ENCODE results near the gene RNF19B. TPM values are rescaled to one million over a fixed set of nuclear protein-coding genes. Genes with fewer than 3 reads are reported as not detected.

RNF19B gene
- total RNA-seq, 4 donors from 2014 or later = 13.9 to 22.9 (median 17.2) TPM

DNA sequence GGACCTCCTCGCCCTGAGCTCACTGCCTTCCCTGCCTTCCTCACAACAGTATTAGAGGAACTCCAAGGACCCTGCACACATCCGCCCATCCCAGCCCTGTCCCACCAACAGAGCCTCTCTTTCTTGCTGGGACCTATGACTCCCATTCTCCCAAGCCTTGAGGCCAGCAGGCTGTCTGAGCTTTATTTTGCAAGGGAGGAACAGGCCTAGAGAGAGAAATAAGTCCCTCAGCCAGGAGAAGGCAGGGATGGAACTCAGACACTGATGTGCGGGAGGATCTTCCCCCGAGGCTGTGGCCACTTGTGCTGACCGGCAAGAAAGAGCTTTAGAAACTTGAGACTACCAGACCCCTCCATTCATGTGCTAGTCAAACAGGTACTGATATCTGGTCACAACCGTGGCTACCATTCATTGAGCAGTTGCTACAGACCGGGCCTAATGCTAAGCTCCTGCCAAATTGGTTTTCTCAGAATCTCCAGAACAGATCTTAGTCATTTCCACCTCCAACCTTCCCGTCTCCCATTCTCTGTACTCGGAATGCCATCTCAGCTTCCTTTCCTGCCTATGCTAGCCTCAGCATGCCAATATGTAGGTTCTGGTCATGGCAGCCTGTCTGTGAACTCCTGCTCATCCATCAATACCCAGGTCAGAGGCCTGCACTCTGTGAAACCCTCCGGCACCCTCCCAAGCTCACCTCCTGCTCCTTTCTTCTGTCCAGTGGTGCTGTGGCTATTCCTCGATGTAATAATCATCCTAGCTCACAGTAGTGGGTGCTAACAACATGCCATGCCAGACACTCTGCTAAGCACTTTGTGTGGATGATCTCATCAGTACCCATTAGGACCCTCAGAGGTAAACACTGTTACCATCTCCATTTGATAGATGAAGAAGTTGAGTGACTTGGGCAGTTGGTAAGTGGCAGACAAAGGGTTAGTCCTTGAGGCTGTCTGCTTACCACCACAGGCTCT is 67.2 kb downstream of the RNF19B start:
- no peak for DNase-seq (ENCODE audit: low spot score in 2 of 2)
- TF ChIP-seq POLR2A (IDR thresholded peaks at IDR 0.05) (no peak), EP300 (IDR thresholded peaks at IDR 0.05) (no peak)
- TF ChIP-seq, protein P1, sequence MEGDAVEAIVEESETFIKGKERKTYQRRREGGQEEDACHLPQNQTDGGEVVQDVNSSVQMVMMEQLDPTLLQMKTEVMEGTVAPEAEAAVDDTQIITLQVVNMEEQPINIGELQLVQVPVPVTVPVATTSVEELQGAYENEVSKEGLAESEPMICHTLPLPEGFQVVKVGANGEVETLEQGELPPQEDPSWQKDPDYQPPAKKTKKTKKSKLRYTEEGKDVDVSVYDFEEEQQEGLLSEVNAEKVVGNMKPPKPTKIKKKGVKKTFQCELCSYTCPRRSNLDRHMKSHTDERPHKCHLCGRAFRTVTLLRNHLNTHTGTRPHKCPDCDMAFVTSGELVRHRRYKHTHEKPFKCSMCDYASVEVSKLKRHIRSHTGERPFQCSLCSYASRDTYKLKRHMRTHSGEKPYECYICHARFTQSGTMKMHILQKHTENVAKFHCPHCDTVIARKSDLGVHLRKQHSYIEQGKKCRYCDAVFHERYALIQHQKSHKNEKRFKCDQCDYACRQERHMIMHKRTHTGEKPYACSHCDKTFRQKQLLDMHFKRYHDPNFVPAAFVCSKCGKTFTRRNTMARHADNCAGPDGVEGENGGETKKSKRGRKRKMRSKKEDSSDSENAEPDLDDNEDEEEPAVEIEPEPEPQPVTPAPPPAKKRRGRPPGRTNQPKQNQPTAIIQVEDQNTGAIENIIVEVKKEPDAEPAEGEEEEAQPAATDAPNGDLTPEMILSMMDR (IDR thresholded peaks at IDR 0.05) = no peak
- 65 to 78% methylated on average over 10 to 11 of the region's 11 CpGs for WGBS, 2 donors
- H3K4me3 ChIP-seq = no peak overlapping the region
- no peaks in the 10 kb centered on the region for H3K36me3 ChIP-seq
- H3K27me3 ChIP-seq = peaks cover 0 to 36% of the 10 kb centered on the region in 2 donors
- no peak overlapping the region for H3K27ac ChIP-seq
- peaks cover 0 to 32% (median 6%) of the 10 kb centered on the region in 4 donors for H3K4me1 ChIP-seq
- no peaks in the 10 kb centered on the region for H3K9me3 ChIP-seq

DNA sequence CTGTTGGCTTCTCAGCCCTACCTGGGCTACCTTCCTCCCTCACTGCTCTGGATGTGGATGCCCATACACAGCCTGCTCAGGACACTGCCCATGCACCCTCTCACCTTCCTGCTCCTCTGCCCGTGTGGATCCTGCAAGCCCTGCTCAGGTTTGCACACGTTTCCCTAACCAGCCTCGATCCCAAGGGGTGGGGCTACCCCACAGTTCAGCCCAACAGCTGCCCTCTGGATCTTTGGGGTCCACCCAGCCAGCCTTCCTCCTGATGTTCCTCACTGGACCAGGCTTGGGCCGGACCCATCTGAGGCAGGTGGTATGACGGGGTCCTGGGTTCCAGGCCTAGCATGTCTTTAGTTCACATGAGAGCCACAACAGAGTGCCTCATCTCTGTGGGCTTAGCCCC is 68.2 kb downstream of the RNF19B start:
- DNase-seq (ENCODE audit: low spot score in 2 of 2) = no peak

DNA sequence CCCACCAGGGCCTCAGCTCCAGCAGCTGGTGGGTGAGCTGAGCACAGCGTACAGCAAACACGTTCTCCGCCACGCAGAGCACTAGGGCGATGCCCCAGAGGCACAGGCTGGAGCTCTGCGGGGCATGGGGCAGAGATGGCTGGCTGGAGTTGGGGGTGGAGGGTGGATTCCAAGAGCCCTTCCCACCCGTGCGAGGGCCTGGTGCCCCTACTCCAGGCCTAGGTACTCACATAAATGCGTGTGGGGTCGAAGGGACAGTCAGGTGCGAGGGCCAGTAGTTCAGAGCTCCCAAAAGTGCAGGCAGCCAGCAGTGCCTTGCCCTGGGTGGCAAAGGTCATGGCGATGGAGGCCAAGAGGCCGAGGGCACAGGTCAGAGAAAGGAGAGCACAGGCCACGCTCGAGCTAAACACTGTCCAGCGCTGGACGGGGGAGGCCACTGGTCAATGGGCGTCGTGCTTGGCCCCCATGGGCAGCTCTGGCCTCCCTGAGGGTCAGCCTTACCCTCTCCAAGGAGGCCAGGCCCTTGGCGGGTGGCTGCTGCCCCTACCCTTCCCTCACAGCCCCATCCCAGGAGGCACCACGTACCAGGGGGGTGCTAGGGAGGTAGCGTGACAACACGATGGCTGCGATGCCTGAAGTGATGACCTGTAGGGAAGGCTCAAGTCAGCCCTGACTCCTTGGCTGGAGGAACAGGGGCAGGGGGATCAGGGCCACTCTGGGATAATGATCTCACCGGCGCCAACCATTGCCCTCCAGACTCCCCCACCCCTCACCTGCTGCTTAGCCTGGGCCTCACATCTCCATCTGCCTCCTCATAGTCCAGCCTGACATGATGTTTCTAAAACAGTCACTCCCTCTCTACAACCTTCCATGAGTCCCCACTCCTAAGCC is 69.0 kb downstream of the RNF19B start:
- TF ChIP-seq, protein P1 (IDR thresholded peaks at IDR 0.05) = no peak
- TF ChIP-seq EP300 (IDR thresholded peaks at IDR 0.05) (no peak), POLR2A (IDR thresholded peaks at IDR 0.05) (no peak)

More for the DNA sequence above, 68.2 kb downstream of the RNF19B start:
- H3K27me3 ChIP-seq = peaks cover 0 to 36% of the 10 kb centered on the region in 2 donors
- H3K36me3 ChIP-seq = no peaks in the 10 kb centered on the region
- H3K9me3 ChIP-seq = no peaks in the 10 kb centered on the region
- no peak for TF ChIP-seq POLR2A (IDR thresholded peaks at IDR 0.05)
- TF ChIP-seq, protein P1 (IDR thresholded peaks at IDR 0.05) = no peak
- TF ChIP-seq EP300 (IDR thresholded peaks at IDR 0.05) = no peak
- H3K4me3 ChIP-seq = no peak overlapping the region
- H3K4me1 ChIP-seq = peaks cover 0 to 28% (median 6%) of the 10 kb centered on the region in 4 donors
- 71 to 82% methylated on average over 3 to 5 of the region's 5 CpGs for WGBS, 2 donors
- H3K27ac ChIP-seq = no peak overlapping the region

DNA sequence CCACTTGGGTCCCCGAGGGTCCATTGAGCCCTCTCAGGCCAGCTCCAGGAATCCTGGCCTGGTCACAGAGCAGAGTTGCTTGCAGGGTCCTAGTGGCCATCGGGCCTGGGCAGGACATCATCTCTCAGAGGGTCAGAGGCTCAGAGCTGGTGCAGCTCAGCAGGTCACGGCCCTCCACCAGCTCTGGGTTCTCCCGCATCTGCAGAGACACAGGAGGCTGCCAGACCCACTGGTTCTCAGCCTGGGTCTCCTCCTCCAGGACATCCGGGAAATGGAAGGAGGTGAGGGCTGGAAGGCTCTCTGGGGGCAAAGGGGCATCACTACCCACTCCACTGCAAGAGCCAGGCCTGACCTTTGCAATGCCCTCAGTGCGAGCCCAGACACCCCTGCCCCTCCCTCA is 69.9 kb downstream of the RNF19B start:
- Histone ChIP-seq H3K4me1 (peaks cover 0 to 15% (median 3%) of the 10 kb centered on the region in 4 donors), H3K9me3 (no peaks in the 10 kb centered on the region), H3K36me3 (no peaks in the 10 kb centered on the region), H3K27ac (no peak overlapping the region), H3K4me3 (no peak overlapping the region), H3K27me3 (peaks cover 0 to 44% of the 10 kb centered on the region in 2 donors)
- TF ChIP-seq, protein P1 (IDR thresholded peaks at IDR 0.05) = no peak
- no peak for TF ChIP-seq EP300 (IDR thresholded peaks at IDR 0.05)
- TF ChIP-seq POLR2A (IDR thresholded peaks at IDR 0.05) = no peak
- no peak for DNase-seq (ENCODE audit: low spot score in 2 of 2)
- 58 to 75% methylated on average over 4 to 6 of the region's 6 CpGs for WGBS, 2 donors

More for the DNA sequence above, 69.0 kb downstream of the RNF19B start:
- Histone ChIP-seq H3K27me3 (peaks cover 0 to 40% of the 10 kb centered on the region in 2 donors), H3K9me3 (no peaks in the 10 kb centered on the region), H3K36me3 (no peaks in the 10 kb centered on the region), H3K4me1 (peaks cover 0 to 23% (median 4%) of the 10 kb centered on the region in 4 donors), H3K4me3 (no peak overlapping the region), H3K27ac (no peak overlapping the region)
- no peak for DNase-seq (ENCODE audit: low spot score in 2 of 2)
- WGBS, 2 donors = 85% methylated on average over 16 to 26 of the region's 26 CpGs

Data from tibial nerve (tissue), 4 donors.